Thyroid gland (tissue), 4 donors: ENCODE measurements around the gene ST3GAL4. TPM values are rescaled to one million over a fixed set of nuclear protein-coding genes. Genes with fewer than 3 reads are reported as not detected.

Experiments used
- DNase-seq, 2 donors: peaks; one replicate each; pipeline ENCODE4 v3.0.0-alpha.2; 2019
- H3K27ac ChIP-seq, 3 donors: fragments of 200-600 bp; sonication (generic); 1 replicate in 2 of 3; 2 replicates in 1 of 3; pipeline ENCODE4 v1.5.1; 2016 to 2019; ENCODE audit warnings: mild to moderate bottlenecking in 1 of 3, moderate library complexity in 1 of 3
- H3K27me3 ChIP-seq: fragments of 200-600 bp; sonication (generic); one replicate; pipeline ENCODE4 v1.5.1; 2019
- H3K36me3 ChIP-seq, 2 donors: fragments of 200-600 bp; sonication (generic); one replicate each; pipeline ENCODE4 v1.5.1; 2016 to 2019
- H3K4me1 ChIP-seq, 2 donors: fragments of 200-600 bp; sonication (generic); one replicate each; pipeline ENCODE4 v1.5.1; 2017 to 2019
- H3K4me3 ChIP-seq, 3 donors: fragments of 200-600 bp; sonication (generic); replicated peaks in 1 of 3; 1 replicate in 2 of 3; 2 replicates in 1 of 3; pipeline ENCODE4 v1.5.1; 2016; ENCODE audit warnings: mild to moderate bottlenecking in 1 of 3
- H3K9me3 ChIP-seq: fragments of 200-600 bp; sonication (generic); one replicate; pipeline ENCODE4 v1.5.1; 2017
- CTCF ChIP-seq, 6 experiments: fragments of 200-600 bp in 3 of 6; fragments of 450-650 bp in 3 of 6; sonication (generic) in 3 of 6; IDR thresholded peaks; one replicate each; pipeline ENCODE4 v1.5.1; 2016 to 2019; ENCODE audit warnings: antibody characterized with exemption in 6 of 6, mild to moderate bottlenecking in 2 of 6, inconsistent platforms in 1 of 6, moderate library complexity in 1 of 6
- POLR2A ChIP-seq, 2 donors: fragments of 450-650 bp; IDR thresholded peaks; one replicate each; pipeline ENCODE4 v1.6.1; 2017; ENCODE audit warnings: antibody characterized with exemption in 2 of 2, mild to moderate bottlenecking in 2 of 2, moderate library complexity in 1 of 2
- WGBS, 2 donors: methylation state at CpG; one replicate each; pipeline ENCODE4 v1.1.5; 2017; 5-methylcytosine and 5-hydroxymethylcytosine counted together
- intact Hi-C: fragments of 100-400 bp; cut with DNase I; formaldehyde crosslinking; loops from one replicate; pipeline ENCODE4 v1.15.1; 2023
- total RNA-seq, 4 donors: library from RNA; depleted of rRNA; stranded (reverse); fragments of >200 nt; gene quantifications; one replicate each; pipeline ENCODE4 v1.2.3, GENCODE V29; 2016

ST3GAL4 gene
- total RNA-seq, 4 donors from 2014 or later, result 5.3 to 33.9 (median 26.4) TPM

- no peaks in the 10 kb centered on the region for H3K36me3 ChIP-seq
- no peak overlapping the region for H3K27ac ChIP-seq
- no peaks in the 10 kb centered on the region for H3K9me3 ChIP-seq
- H3K4me3 ChIP-seq, result no peak overlapping the region
- TF ChIP-seq CTCF (IDR thresholded peaks at IDR 0.05) (no peak), POLR2A (IDR thresholded peaks at IDR 0.05) (no peak)
- H3K27me3 ChIP-seq, result no peaks in the 10 kb centered on the region
- no peak for DNase-seq
- intact Hi-C loops, result no loop called here
- no peaks in the 10 kb centered on the region for H3K4me1 ChIP-seq
- WGBS, 2 donors, result 89 to 90% methylated on average over 9 of the region's 9 CpGs
These were observed 26.4 kb upstream of the ST3GAL4 start for GRCh38 chr11:126328938-126329643.

- 89 to 93% methylated on average over 11 of the region's 11 CpGs for WGBS, 2 donors
- intact Hi-C loops, result no loop called here
- no peak for DNase-seq
These were observed 25.8 kb upstream of the ST3GAL4 start for GRCh38 chr11:126329644-126330211.

GRCh38 chr11:126331286-126331685 lies 24.2 kb upstream of the ST3GAL4 start:
- H3K27me3 ChIP-seq, result no peaks in the 10 kb centered on the region
- no peaks in the 10 kb centered on the region for H3K36me3 ChIP-seq
- no peak overlapping the region for H3K4me3 ChIP-seq
- H3K4me1 ChIP-seq, result no peaks in the 10 kb centered on the region
- intact Hi-C loops, result no loop called here
- DNase-seq, result no peak
- no peak overlapping the region for H3K27ac ChIP-seq
- H3K9me3 ChIP-seq, result no peaks in the 10 kb centered on the region
- 96 to 100% methylated on average over 10 to 13 of the region's 13 CpGs for WGBS, 2 donors
- TF ChIP-seq CTCF (IDR thresholded peaks at IDR 0.05), result no peak

More at GRCh38 chr11:126329644-126330211, 25.8 kb upstream of the ST3GAL4 start:
- no peaks in the 10 kb centered on the region for H3K27me3 ChIP-seq
- no peak for TF ChIP-seq POLR2A (IDR thresholded peaks at IDR 0.05)
- TF ChIP-seq CTCF (IDR thresholded peaks at IDR 0.05), result no peak
- H3K4me3 ChIP-seq, result no peak overlapping the region
- no peaks in the 10 kb centered on the region for H3K36me3 ChIP-seq
- H3K9me3 ChIP-seq, result no peaks in the 10 kb centered on the region
- no peak overlapping the region for H3K27ac ChIP-seq
- no peaks in the 10 kb centered on the region for H3K4me1 ChIP-seq

- intact Hi-C loops, result no loop called here
- Histone ChIP-seq H3K27me3 (no peaks in the 10 kb centered on the region), H3K4me1 (peaks cover 0 to 3% of the 10 kb centered on the region in 2 donors), H3K27ac (no peak overlapping the region), H3K4me3 (no peak overlapping the region), H3K36me3 (no peaks in the 10 kb centered on the region), H3K9me3 (no peaks in the 10 kb centered on the region)
- 75 to 87% methylated on average over 5 of the region's 5 CpGs for WGBS, 2 donors
- TF ChIP-seq POLR2A (IDR thresholded peaks at IDR 0.05) (no peak), CTCF (IDR thresholded peaks at IDR 0.05) (no peak)
- DNase-seq, result no peak
These were observed 23.2 kb upstream of the ST3GAL4 start for GRCh38 chr11:126332221-126332711.

- TF ChIP-seq POLR2A (IDR thresholded peaks at IDR 0.05) (no peak), CTCF (IDR thresholded peaks at IDR 0.05) (no peak)
- Histone ChIP-seq H3K27me3 (no peaks in the 10 kb centered on the region), H3K4me1 (peaks cover 0 to 3% of the 10 kb centered on the region in 2 donors), H3K4me3 (no peak overlapping the region), H3K36me3 (no peaks in the 10 kb centered on the region), H3K9me3 (no peaks in the 10 kb centered on the region), H3K27ac (no peak overlapping the region)
- no peak for DNase-seq
- intact Hi-C loops, result no loop called here
- 91 to 95% methylated on average over 7 of the region's 7 CpGs for WGBS, 2 donors
These were observed 22.3 kb upstream of the ST3GAL4 start for GRCh38 chr11:126333142-126333541.
